PC-3 (cell line): ENCODE results near the gene CFAP161.

Experiments
- CTCF ChIP-seq: fragments of 300-600 bp; sonication (generic); conservative IDR thresholded peaks from 2 replicates; pipeline ENCODE4 v1.5.1; 2017; ENCODE audit warnings: antibody characterized with exemption, low read depth, mild to moderate bottlenecking, low read length
- EZH2 ChIP-seq: fragments of 300-600 bp; sonication (generic); IDR thresholded peaks from one replicate; pipeline ENCODE4 v1.6.1; 2017; ENCODE audit warnings: antibody characterized with exemption, mild to moderate bottlenecking, low read length; ENCODE audit not compliant: unreplicated experiment

GRCh38 chr15:81166636-81167305 lies 32.7 kb downstream of the CFAP161 start:
- no peak for TF ChIP-seq CTCF
- no peak for TF ChIP-seq EZH2
